ENCODE measurements around the gene ADGRA1.
A peak's percentile ranks its signal among the peaks of the same experiment; 100 is the strongest.

Gene ADGRA1

GRCh38 chr10:133158756-133159610 is 71.3 kb downstream of the ADGRA1 start:
- no peak overlapping the region for H3K4me3 ChIP-seq
- no peak overlapping the region for H3K27ac ChIP-seq

GRCh38 chr10:133159611-133159949 is 71.9 kb downstream of the ADGRA1 start:
- Histone ChIP-seq H3K4me3 (peak overlapping the region in 1 of 7 experiments; percentile 61), H3K27ac (no peak overlapping the region)

- peak within 1 kb of the TSS in 1 of 21 experiments; percentile 20 for H3K27ac ChIP-seq
- H3K4me3 ChIP-seq = peak within 1 kb of the TSS; percentile 22 to 61 (median 40)
Measured at GRCh38 chr10:133159950-133160825, 72.5 kb downstream of the ADGRA1 start, which contains the start of gene KNDC1. Gene KNDC1 (plus strand): TSS chr10:133160219. CDS start chr10:133160468, 249 bp downstream.

- peak overlapping the region in 1 of 21 experiments; percentile 20 for H3K27ac ChIP-seq
- peak overlapping the region; percentile 22 to 61 (median 40) for H3K4me3 ChIP-seq
Measured at GRCh38 chr10:133160826-133161471, 73.2 kb downstream of the ADGRA1 start.

- Histone ChIP-seq H3K4me3 (no peak overlapping the region), H3K27ac (no peak overlapping the region)
Measured at GRCh38 chr10:133161486-133162109, 73.9 kb downstream of the ADGRA1 start.

- H3K27ac ChIP-seq = no peak overlapping the region
- H3K4me3 ChIP-seq = no peak overlapping the region
Measured at GRCh38 chr10:133162178-133162909, 74.6 kb downstream of the ADGRA1 start.

GRCh38 chr10:133162910-133163856 is 75.5 kb downstream of the ADGRA1 start:
- no peak overlapping the region for H3K4me3 ChIP-seq
- H3K27ac ChIP-seq = no peak overlapping the region

- no peak overlapping the region for H3K27ac ChIP-seq
- H3K4me3 ChIP-seq = no peak overlapping the region
Measured at GRCh38 chr10:133163889-133164815, 76.4 kb downstream of the ADGRA1 start.

- Histone ChIP-seq H3K4me3 (no peak overlapping the region), H3K27ac (no peak overlapping the region)
Measured at GRCh38 chr10:133164816-133165555, 77.3 kb downstream of the ADGRA1 start.

- no peak overlapping the region for H3K27ac ChIP-seq
- no peak overlapping the region for H3K4me3 ChIP-seq
Measured at GRCh38 chr10:133165556-133166503, 78.1 kb downstream of the ADGRA1 start.

GRCh38 chr10:133166504-133166827 is 78.7 kb downstream of the ADGRA1 start:
- Histone ChIP-seq H3K4me3 (no peak overlapping the region), H3K27ac (no peak overlapping the region)

- Histone ChIP-seq H3K4me3 (no peak overlapping the region), H3K27ac (no peak overlapping the region)
Measured at GRCh38 chr10:133166828-133167692, 79.3 kb downstream of the ADGRA1 start.

- H3K4me3 ChIP-seq = no peak overlapping the region
Measured at GRCh38 chr10:133167693-133168616, 80.2 kb downstream of the ADGRA1 start.

More at GRCh38 chr10:133167693-133168616, 80.2 kb downstream of the ADGRA1 start:
- H3K27ac ChIP-seq = no peak overlapping the region

Data from skin epidermis (tissue), 12 donors.